ENCODE data around the gene RAB5B. TPM values are rescaled to one million over a fixed set of nuclear protein-coding genes. Genes with fewer than 3 reads are reported as not detected.

Gene RAB5B
- total RNA-seq, 4 donors from 2014 or later = 116 to 189 (median 138) TPM

DNA sequence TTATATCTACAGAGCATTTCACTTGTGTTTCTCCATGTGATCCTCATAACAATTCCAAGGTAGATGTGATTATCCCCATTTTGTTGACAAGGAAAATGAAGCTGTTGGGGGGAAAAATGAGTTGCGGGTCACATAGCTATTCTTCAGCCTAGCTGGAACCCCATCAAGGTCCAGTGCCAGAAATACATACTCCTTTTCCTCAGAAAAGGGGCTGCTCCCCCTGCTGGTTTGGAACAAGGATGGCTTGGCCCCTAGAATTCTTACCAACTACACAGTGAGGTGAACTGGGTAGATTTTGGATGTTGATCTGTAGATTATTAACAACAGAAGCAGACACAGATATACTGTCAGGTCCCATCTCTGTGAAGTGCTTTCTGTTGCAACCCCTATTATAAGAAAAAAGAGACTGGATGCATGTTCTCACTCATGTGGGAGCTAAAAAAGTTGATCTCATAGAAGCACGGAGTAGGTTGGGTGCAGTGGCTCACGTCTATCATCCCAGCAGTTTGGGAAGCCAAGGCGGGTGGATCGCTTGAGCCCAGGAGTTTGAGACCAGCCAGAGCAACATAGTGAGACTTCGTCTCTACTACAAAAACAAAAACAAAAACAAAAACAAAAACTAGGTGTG is 55.9 kb downstream of the RAB5B start:
- H3K9me3 ChIP-seq = no peaks in the 10 kb centered on the region
- DNase-seq (ENCODE audit: extremely low spot score) = no peak
- H3K27me3 ChIP-seq = no peaks in the 10 kb centered on the region
- peaks cover 0 to 7% (median 0%) of the 10 kb centered on the region in 4 donors for H3K4me1 ChIP-seq
- WGBS = 81% methylated on average over 6 of the region's 6 CpGs
- peaks cover 20 to 94% (median 59%) of the 10 kb centered on the region in 4 donors for H3K36me3 ChIP-seq
- TF ChIP-seq POLR2AphosphoS5 (IDR thresholded peaks at IDR 0.05) (peak in 1 of 2 donors; percentile 5), POLR2A (IDR thresholded peaks at IDR 0.05; ENCODE audit: low read depth) (no peak), EP300 (IDR thresholded peaks at IDR 0.05) (no peak)
- TF ChIP-seq, protein P1, sequence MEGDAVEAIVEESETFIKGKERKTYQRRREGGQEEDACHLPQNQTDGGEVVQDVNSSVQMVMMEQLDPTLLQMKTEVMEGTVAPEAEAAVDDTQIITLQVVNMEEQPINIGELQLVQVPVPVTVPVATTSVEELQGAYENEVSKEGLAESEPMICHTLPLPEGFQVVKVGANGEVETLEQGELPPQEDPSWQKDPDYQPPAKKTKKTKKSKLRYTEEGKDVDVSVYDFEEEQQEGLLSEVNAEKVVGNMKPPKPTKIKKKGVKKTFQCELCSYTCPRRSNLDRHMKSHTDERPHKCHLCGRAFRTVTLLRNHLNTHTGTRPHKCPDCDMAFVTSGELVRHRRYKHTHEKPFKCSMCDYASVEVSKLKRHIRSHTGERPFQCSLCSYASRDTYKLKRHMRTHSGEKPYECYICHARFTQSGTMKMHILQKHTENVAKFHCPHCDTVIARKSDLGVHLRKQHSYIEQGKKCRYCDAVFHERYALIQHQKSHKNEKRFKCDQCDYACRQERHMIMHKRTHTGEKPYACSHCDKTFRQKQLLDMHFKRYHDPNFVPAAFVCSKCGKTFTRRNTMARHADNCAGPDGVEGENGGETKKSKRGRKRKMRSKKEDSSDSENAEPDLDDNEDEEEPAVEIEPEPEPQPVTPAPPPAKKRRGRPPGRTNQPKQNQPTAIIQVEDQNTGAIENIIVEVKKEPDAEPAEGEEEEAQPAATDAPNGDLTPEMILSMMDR (IDR thresholded peaks at IDR 0.05) = peak; percentile 56 to 71 (median 63)
- H3K27ac ChIP-seq (replicated peaks in 1 of 4) = no peak overlapping the region
- no peak overlapping the region for H3K4me3 ChIP-seq
- intact Hi-C loops (cut with DNase I) = loop anchor here (10.0 kb wide), 1 partner anchor 285 kb away; the partner anchor contains the start of gene GDF11

DNA sequence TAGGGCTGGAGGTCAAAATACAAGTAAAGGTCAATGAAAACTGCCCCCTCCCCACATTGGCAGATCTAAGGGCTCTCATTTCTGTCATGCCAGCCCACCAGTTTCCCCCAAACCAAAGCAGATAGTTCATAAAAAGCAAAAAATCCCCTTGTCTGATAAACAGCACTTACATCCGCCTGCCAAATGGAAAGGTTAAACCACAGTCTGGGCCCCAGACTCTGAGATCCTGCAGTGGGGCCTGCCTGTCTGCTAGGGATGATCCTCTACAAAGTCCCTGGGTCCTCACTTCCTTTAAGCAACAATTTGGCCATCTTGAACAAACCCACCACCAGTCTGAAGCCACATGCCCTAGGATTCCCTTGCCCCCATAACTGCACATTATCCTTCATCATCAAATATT is 58.1 kb downstream of the RAB5B start:
- H3K9me3 ChIP-seq = no peaks in the 10 kb centered on the region
- 100% methylated on average over 1 of the region's 1 CpG for WGBS
- DNase-seq (ENCODE audit: extremely low spot score) = no peak
- TF ChIP-seq, protein P1 (IDR thresholded peaks at IDR 0.05) = no peak
- no peak for TF ChIP-seq POLR2A (IDR thresholded peaks at IDR 0.05; ENCODE audit: low read depth)
- no peak overlapping the region for H3K4me3 ChIP-seq
- no peaks in the 10 kb centered on the region for H3K27me3 ChIP-seq
- H3K36me3 ChIP-seq = peaks cover 25 to 95% (median 64%) of the 10 kb centered on the region in 4 donors
- no peak overlapping the region for H3K27ac ChIP-seq (replicated peaks in 1 of 4)
- peaks cover 0 to 7% (median 0%) of the 10 kb centered on the region in 4 donors for H3K4me1 ChIP-seq
- intact Hi-C loops (cut with DNase I) = loop anchor here (10.0 kb wide), 1 partner anchor 287 kb away; the partner anchor contains the start of gene GDF11

DNA sequence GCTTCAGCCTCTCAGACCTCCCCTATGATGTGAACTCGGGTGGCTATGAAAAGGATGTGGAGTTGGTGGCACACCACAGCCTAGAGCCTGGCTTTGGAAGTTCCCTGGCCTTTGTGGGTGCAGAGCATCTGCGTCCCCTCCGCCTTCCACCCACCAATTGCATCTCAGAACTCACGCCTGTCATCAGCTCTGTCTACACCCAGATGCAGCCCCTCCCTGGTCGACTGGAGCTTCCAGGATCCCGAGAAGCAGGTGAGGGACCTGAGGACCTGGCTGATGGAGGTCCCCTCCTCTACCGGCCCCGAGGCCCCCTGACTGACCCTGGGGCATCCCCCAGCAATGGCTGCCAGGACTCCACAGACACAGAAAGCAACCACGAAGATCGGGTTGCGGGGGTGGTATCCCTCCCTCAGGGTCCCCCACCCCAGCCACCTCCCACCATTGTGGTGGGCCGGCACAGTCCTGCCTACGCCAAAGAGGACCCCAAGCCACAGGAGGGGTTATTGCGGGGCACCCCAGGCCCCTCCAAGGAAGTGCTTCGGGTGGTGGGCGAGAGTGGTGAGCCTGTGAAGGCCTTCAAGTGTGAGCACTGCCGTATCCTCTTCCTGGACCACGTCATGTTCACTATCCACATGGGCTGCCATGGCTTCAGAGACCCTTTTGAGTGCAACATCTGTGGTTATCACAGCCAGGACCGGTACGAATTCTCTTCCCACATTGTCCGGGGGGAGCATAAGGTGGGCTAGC is 60.9 kb downstream of the RAB5B start:
- no peaks in the 10 kb centered on the region for H3K27me3 ChIP-seq
- no peak for DNase-seq (ENCODE audit: extremely low spot score)
- H3K27ac ChIP-seq (replicated peaks in 1 of 4) = no peak overlapping the region
- intact Hi-C loops (cut with DNase I) = loop anchor here (10.0 kb wide), 1 partner anchor 290 kb away; the partner anchor contains the start of gene GDF11
- no peak for TF ChIP-seq POLR2A (IDR thresholded peaks at IDR 0.05; ENCODE audit: low read depth)
- TF ChIP-seq POLR2AphosphoS5 (IDR thresholded peaks at IDR 0.05) = no peak
- no peak for TF ChIP-seq EP300 (IDR thresholded peaks at IDR 0.05)
- TF ChIP-seq, protein P1 (IDR thresholded peaks at IDR 0.05) = no peak
- WGBS = 76% methylated on average over 17 of the region's 21 CpGs
- no peak overlapping the region for H3K4me3 ChIP-seq
- no peaks in the 10 kb centered on the region for H3K9me3 ChIP-seq
- peaks cover 25 to 83% (median 50%) of the 10 kb centered on the region in 4 donors for H3K36me3 ChIP-seq
- H3K4me1 ChIP-seq = no peaks in the 10 kb centered on the region

DNA sequence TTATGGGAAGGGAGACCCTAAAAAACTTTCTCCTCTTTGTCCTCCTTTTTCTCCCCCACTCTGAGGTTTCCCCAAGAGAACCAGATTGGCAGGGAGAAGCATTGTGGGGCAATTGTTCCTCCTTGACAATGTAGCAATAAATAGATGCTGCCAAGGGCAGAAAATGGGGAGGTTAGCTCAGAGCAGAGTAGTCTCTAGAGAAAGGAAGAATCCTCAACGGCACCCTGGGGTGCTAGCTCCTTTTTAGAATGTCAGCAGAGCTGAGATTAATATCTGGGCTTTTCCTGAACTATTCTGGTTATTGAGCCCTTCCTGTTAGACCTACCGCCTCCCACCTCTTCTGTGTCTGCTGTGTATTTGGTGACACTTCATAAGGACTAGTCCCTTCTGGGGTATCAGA is 63.3 kb downstream of the RAB5B start:
- Histone ChIP-seq H3K27ac (replicated peaks in 1 of 4) (no peak overlapping the region), H3K9me3 (no peaks in the 10 kb centered on the region), H3K4me3 (no peak overlapping the region), H3K27me3 (no peaks in the 10 kb centered on the region), H3K36me3 (peaks cover 25 to 62% (median 46%) of the 10 kb centered on the region in 4 donors), H3K4me1 (peaks cover 6 to 9% (median 7%) of the 10 kb centered on the region in 4 donors)
- intact Hi-C loops (cut with DNase I) = loop anchor here (10.0 kb wide), 1 partner anchor 292 kb away; the partner anchor contains the start of gene GDF11
- DNase-seq (ENCODE audit: extremely low spot score) = no peak
- TF ChIP-seq EP300 (IDR thresholded peaks at IDR 0.05) (no peak), POLR2A (IDR thresholded peaks at IDR 0.05; ENCODE audit: low read depth) (no peak), POLR2AphosphoS5 (IDR thresholded peaks at IDR 0.05) (no peak)
- TF ChIP-seq, protein P1 (IDR thresholded peaks at IDR 0.05) = no peak
- WGBS = 68% methylated on average over 2 of the region's 2 CpGs

All from esophagus muscularis mucosa (tissue), 4 donors.